C4-2B (cell line): Measurements from ENCODE around the gene GUCA1A.

ENCODE experiments used
- CTCF ChIP-seq: fragments of 450-650 bp; conservative IDR thresholded peaks from 2 replicates; pipeline ENCODE4 v1.5.1; 2017; ENCODE audit warnings: mild to moderate bottlenecking
- ZFX ChIP-seq: fragments of 450-650 bp; IDR thresholded peaks from 2 replicates; pipeline ENCODE4 v1.6.1; 2017

GRCh38 chr6:42221546-42221945, 48.4 kb downstream of the GUCA1A start:
- no peak for TF ChIP-seq CTCF
- no peak for TF ChIP-seq ZFX
